HCT116 (cell line): Measurements from ENCODE around the gene IL17RD. TPM values are rescaled to one million over a fixed set of nuclear protein-coding genes. Genes with fewer than 3 reads are reported as not detected.

ENCODE experiments used
- ATAC-seq: fragments of 200-7000 bp; cut with Tn5 transposase; 2 replicates; pipeline ENCODE4 v1.9.1; 2020; ENCODE audit warnings: mild to moderate bottlenecking, moderate library complexity
- BruUV-seq: library from RNA; stranded (reverse); fragments of 400-500 nt; replicated peaks from 2 replicates; lab custom pipeline; 2021; lab: Mats Ljungman, UMichigan
- CTCF ChIA-PET: fragments of 300-600 bp; sonication (Branson Sonifier 250); formaldehyde crosslinking; loops from one replicate; lab custom pipeline; 2021; ENCODE audit warnings: antibody characterized with exemption; lab: Charles Lee
- POLR2A ChIA-PET: fragments of 300-600, 350-600 bp; sonication (Branson Sonifier 250); formaldehyde crosslinking; loops from one replicate; lab custom pipeline; 2021; ENCODE audit warnings: antibody characterized with exemption; lab: Charles Lee
- RAD21 ChIA-PET, 2 experiments: fragments of 300-600 bp; sonication (Branson Sonifier 250); formaldehyde crosslinking; loops; one replicate each; lab custom pipeline; 2023; ENCODE audit warnings: low total read pairs in 2 of 2; ENCODE audit not compliant: uncharacterized antibody in 2 of 2, unreplicated experiment in 2 of 2, low non-redundant PET in 1 of 2; lab: Charles Lee
- DNase-seq: peaks from one replicate; pipeline ENCODE4 v3.0.0-alpha.2; 2010; ENCODE audit warnings: low read depth, low spot score
- H2AFZ ChIP-seq: fragments of 200-600 bp; shearing (Covaris generic), sonication (generic); 2 replicates; pipeline ENCODE4 v1.6.1; 2017; ENCODE audit warnings: low read depth, mixed run types, mixed read lengths, antibody characterized with exemption, low read length; ENCODE audit not compliant: poor library complexity, severe bottlenecking
- H3K27ac ChIP-seq: 2 replicates; pipeline ENCODE4 v1.5.1; 2012; ENCODE audit warnings: low read depth, low read length
- H3K27me3 ChIP-seq: fragments of 200-600 bp; sonication (generic); 2 replicates; pipeline ENCODE4 v1.6.1; 2016; ENCODE audit warnings: mixed run types, low read length, mixed read lengths; ENCODE audit not compliant: insufficient read depth
- H3K36me3 ChIP-seq, 2 experiments: fragments of 200-500 bp in 1 of 2; fragments of 200-600 bp in 1 of 2; sonication (Bioruptor generic) in 1 of 2; sonication (generic) in 1 of 2; 2 replicates each; pipeline versions ENCODE4 v1.5.1 to v1.6.1; 2014 to 2016; ENCODE audit warnings: low read length in 2 of 2, inconsistent platforms in 1 of 2, mixed read lengths in 1 of 2, mixed run types in 1 of 2; ENCODE audit not compliant: insufficient read depth in 2 of 2, control insufficient read depth in 1 of 2
- H3K4me1 ChIP-seq, 2 experiments: fragments of 200-600 bp in 1 of 2; sonication (generic) in 1 of 2; 2 replicates each; pipeline versions ENCODE4 v1.5.1 to v1.6.1; 2012 to 2017; ENCODE audit warnings: low read length in 2 of 2, inconsistent platforms in 1 of 2, mild to moderate bottlenecking in 1 of 2, mixed read lengths in 1 of 2, mixed run types in 1 of 2, moderate library complexity in 1 of 2; ENCODE audit not compliant: insufficient read depth in 2 of 2, control insufficient read depth in 1 of 2
- H3K4me2 ChIP-seq: fragments of 200-600 bp; sonication (generic); 2 replicates; pipeline ENCODE4 v1.6.1; 2017; ENCODE audit warnings: mixed run types, low read length, mixed read lengths
- H3K4me3 ChIP-seq, 2 experiments: fragments of 200-600 bp in 1 of 2; sonication (generic) in 1 of 2; replicated peaks in 1 of 2; 2 replicates each; pipeline ENCODE4 v1.5.1; 2011 to 2016; ENCODE audit warnings: low read length in 2 of 2, control low read depth in 1 of 2, low read depth in 1 of 2, mild to moderate bottlenecking in 1 of 2, mixed read lengths in 1 of 2, mixed run types in 1 of 2
- H3K79me2 ChIP-seq: fragments of 200-600 bp; sonication (generic); 2 replicates; pipeline ENCODE4 v1.6.1; 2017; ENCODE audit warnings: mild to moderate bottlenecking, mixed run types, low read length, moderate library complexity, mixed read lengths; ENCODE audit not compliant: insufficient read depth
- H3K9ac ChIP-seq: fragments of 200-600 bp; sonication (generic); 2 replicates; pipeline ENCODE4 v1.6.1; 2016; ENCODE audit warnings: low read length, mixed read lengths
- H3K9me2 ChIP-seq: fragments of 200-600 bp; sonication (generic), shearing (Covaris generic); 2 replicates; pipeline ENCODE4 v1.6.1; 2017; ENCODE audit warnings: mixed run types, mild to moderate bottlenecking, moderate library complexity; ENCODE audit not compliant: insufficient read depth
- H3K9me3 ChIP-seq, 2 experiments: fragments of 200-500 bp in 1 of 2; fragments of 200-600 bp in 1 of 2; sonication (Bioruptor generic) in 1 of 2; sonication (generic) in 1 of 2; 2 replicates each; pipeline ENCODE4 v1.6.1; 2014 to 2017; ENCODE audit warnings: low read length in 2 of 2, mixed read lengths in 2 of 2, inconsistent platforms in 1 of 2, low read depth in 1 of 2, mild to moderate bottlenecking in 1 of 2, mixed run types in 1 of 2, moderate library complexity in 1 of 2; ENCODE audit not compliant: control insufficient read depth in 1 of 2, insufficient read depth in 1 of 2
- H4K20me1 ChIP-seq: fragments of 200-600 bp; sonication (generic), shearing (Covaris generic); 2 replicates; pipeline ENCODE4 v1.6.1; 2017; ENCODE audit warnings: mixed run types, mild to moderate bottlenecking, moderate library complexity; ENCODE audit not compliant: insufficient read depth
- RAD21 ChIP-seq: IDR thresholded peaks from 2 replicates; pipeline ENCODE4 v1.6.1; 2012; ENCODE audit warnings: low read depth, mild to moderate bottlenecking
- SIN3A ChIP-seq: IDR thresholded peaks from 2 replicates; pipeline ENCODE4 v1.6.1; 2012; ENCODE audit warnings: low read depth
- SP1 ChIP-seq: IDR thresholded peaks from 2 replicates; pipeline ENCODE4 v1.6.1; 2012; ENCODE audit warnings: low read depth
- YY1 ChIP-seq: IDR thresholded peaks from 2 replicates; pipeline ENCODE4 v1.6.1; 2011; ENCODE audit warnings: low read length, low read depth, moderate library complexity, mild to moderate bottlenecking; ENCODE audit not compliant: insufficient replicate concordance; ENCODE audit errors: extremely low read depth
- ZNF274 ChIP-seq: fragments of 200-500 bp; sonication (Bioruptor generic); IDR thresholded peaks from 2 replicates; pipeline ENCODE4 v1.6.1; 2014; ENCODE audit warnings: mild to moderate bottlenecking, low read depth, low read length, inconsistent platforms
- intact Hi-C: fragments of 100-400 bp; cut with micrococcal nuclease; formaldehyde crosslinking; loops from 2 replicates; pipeline ENCODE4 v1.10.0; 2022
- total RNA-seq: library from RNA; stranded (reverse); gene quantifications from one replicate; pipeline ENCODE4 v1.2.1, GENCODE V29; 2021; ENCODE audit not compliant: unreplicated experiment
- TF ChIP-seq, protein P1 (sequence below): IDR thresholded peaks from 2 replicates; pipeline ENCODE4 v1.6.1; 2012

IL17RD gene
- total RNA-seq, 1 experiment from 2014 or later: 12.3 TPM

DNA sequence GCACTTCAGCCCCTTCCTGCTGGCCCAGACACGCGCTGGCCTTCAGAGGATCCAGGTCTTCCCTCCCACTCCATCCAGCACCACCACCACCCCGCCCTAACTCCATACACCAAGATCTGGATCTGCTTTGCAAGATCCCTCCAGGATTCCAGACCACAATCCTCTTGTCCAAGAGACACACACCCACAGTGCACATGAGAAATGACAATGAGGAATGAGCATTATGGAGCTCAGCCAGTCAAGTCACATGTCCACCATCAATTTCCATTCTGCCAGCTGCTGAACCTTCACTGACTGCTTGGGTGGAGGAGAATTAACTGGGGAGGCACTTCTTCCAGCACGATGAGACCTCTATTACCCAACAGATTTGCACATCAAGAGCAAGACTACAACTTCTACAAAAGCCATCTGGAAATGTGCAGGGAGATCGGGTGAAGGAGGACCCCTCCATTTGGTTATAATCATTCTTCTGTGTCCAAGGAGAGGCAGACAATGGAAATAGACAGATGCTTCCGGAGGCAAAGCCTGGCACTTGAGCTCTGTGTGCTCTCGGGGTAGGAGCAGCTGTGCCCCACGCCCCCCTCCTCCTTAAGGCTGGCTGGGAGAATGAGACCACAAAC lies 117.0 kb downstream of the IL17RD start:
- no peak overlapping the region for H2AFZ ChIP-seq
- no peak overlapping the region for H3K4me3 ChIP-seq
- H3K36me3 ChIP-seq: no peaks in the 10 kb centered on the region
- TF ChIP-seq, protein P1, sequence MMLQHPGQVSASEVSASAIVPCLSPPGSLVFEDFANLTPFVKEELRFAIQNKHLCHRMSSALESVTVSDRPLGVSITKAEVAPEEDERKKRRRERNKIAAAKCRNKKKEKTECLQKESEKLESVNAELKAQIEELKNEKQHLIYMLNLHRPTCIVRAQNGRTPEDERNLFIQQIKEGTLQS: no peak
- no peak for TF ChIP-seq SIN3A
- no peak for TF ChIP-seq SP1
- no peak for TF ChIP-seq RAD21
- DNase-seq (no peak), ATAC-seq (0 out of 2 replicates have a peak, but pooled peaks have one; percentile 22)
- H3K9ac ChIP-seq: no peak overlapping the region
- ChIA-PET CTCF (no interaction called here), POLR2A (no interaction called here), RAD21 (no interaction called here)
- H3K9me2 ChIP-seq: no peaks in the 10 kb centered on the region
- H3K27ac ChIP-seq: no peak overlapping the region
- no peaks in the 10 kb centered on the region for H4K20me1 ChIP-seq
- peaks cover 0 to 20% of the 10 kb centered on the region in 2 experiments; a peak in 3 of 4 replicates for H3K4me1 ChIP-seq
- no peaks in the 10 kb centered on the region for H3K9me3 ChIP-seq
- intact Hi-C loops: no loop called here
- H3K79me2 ChIP-seq: peaks cover 21% of the 10 kb centered on the region; the same call in 1 of the 2 replicates
- no peak overlapping the region for H3K4me2 ChIP-seq
- no peaks in the 10 kb centered on the region for H3K27me3 ChIP-seq
- BruUV-seq: no TSS peak

DNA sequence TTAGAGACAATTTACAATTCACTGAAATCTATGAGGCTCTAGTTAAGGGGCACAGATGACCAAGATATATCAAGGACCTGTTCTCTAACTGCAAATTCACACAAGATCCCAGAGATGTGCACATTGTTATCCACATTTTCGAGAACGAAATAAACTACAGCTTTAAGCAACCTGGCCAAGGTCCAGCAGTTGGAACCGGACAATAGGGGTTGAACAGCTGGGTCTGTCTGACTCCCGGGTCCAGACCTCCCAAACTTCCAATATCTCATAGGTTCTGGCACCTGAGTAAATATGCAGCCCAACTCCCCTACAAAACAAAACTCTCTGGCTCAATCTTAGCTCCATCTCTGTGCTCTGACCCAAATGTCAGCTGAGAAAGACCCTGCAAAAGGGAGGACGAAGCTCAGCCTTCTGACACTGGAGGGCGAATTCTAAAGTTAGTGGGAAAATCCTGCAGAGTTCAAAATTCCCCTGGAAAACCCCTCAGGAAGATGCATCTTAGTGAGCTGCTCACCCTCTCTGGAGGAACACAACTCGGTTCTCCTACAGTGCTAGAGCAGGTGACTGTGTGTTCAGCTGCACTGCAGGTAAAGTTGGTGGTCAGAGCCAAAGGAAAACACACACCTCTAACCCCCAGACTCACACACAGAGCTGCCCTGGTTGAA lies 118.9 kb downstream of the IL17RD start:
- no peaks in the 10 kb centered on the region for H3K9me2 ChIP-seq
- H3K79me2 ChIP-seq: peaks cover 26% of the 10 kb centered on the region
- ChIA-PET CTCF (no interaction called here), POLR2A (no interaction called here), RAD21 (interaction anchor here in 1 of 2 experiments (0.9 kb wide), 1 partner anchor 14 kb away, joined by 5 read pairs; the partner anchor contains the start of gene SPATA12)
- no peaks in the 10 kb centered on the region for H3K27me3 ChIP-seq
- no TSS peak for BruUV-seq
- H3K4me3 ChIP-seq: no peak overlapping the region
- ATAC-seq (no peak), DNase-seq (no peak)
- no peak overlapping the region for H2AFZ ChIP-seq
- no peak for TF ChIP-seq ZNF274
- no peak for TF ChIP-seq SP1
- no peak for TF ChIP-seq YY1
- TF ChIP-seq RAD21: no peak
- H4K20me1 ChIP-seq: no peaks in the 10 kb centered on the region
- H3K9ac ChIP-seq: no peak overlapping the region
- H3K4me2 ChIP-seq: no peak overlapping the region
- intact Hi-C loops: no loop called here
- no peaks in the 10 kb centered on the region for H3K9me3 ChIP-seq
- H3K4me1 ChIP-seq: peaks cover 0 to 20% of the 10 kb centered on the region in 2 experiments; a peak in 3 of 4 replicates
- no peaks in the 10 kb centered on the region for H3K36me3 ChIP-seq
- no peak overlapping the region for H3K27ac ChIP-seq
